ENCODE measurements around the gene LIPF. TPM values are rescaled to one million over a fixed set of nuclear protein-coding genes. Genes with fewer than 3 reads are reported as not detected.

LIPF gene, protein sequence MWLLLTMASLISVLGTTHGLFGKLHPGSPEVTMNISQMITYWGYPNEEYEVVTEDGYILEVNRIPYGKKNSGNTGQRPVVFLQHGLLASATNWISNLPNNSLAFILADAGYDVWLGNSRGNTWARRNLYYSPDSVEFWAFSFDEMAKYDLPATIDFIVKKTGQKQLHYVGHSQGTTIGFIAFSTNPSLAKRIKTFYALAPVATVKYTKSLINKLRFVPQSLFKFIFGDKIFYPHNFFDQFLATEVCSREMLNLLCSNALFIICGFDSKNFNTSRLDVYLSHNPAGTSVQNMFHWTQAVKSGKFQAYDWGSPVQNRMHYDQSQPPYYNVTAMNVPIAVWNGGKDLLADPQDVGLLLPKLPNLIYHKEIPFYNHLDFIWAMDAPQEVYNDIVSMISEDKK
- not detected in 5 replicates for total RNA-seq (2022; extraction: Qiagen RNA extraction; ENCODE audit: low read depth)

DNA sequence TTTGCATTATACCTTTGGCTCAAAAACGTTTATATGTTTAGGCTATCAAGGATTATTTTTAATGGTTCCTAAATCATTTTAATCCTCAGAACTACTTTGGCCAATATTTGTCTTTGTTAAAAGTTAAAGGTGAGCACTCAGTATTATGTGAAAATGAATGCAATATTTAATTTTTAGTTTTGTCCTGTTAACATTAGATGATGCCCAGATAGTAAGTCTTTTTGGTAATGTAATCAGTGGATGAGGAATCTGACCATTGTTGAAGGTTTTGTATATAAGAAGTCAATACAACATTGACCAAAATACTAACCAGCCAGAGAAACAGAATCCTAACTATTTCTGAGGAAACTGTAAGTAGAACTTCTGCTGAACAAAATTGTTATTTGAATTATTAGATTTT is at the start of gene LIPF:
Gene LIPF (plus strand): TSS at position 301 of the 400 bp plus-strand sequence. CDS start 2,856 bp downstream, outside the sequence.

DNA sequence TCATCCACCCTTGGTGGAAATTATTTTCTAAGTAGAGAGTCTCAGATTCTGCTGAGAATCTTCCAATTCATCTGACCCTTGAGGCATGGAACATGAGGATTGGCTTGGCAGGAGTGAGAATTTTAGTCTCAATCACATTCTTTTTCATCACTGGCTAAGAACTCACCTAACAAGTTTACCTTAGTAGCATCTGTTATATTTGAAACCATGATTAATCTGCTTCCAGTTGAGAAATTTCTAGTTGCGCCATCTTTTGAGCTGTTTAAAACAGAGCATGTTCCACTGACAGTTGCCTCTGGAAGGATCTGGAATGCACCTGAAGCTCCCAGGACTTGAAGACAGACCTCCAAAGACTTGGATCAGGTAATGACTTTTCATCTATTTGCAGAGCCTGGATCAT is 41.7 kb downstream of the LIPF start, which contains the start of gene LIPK:
Gene LIPK (plus strand): TSS at position 292 of the 400 bp plus-strand sequence. CDS start 18,295 bp downstream, outside the sequence.

Other genes starting within 250 kb of the LIPF start
- gene RNLS, start 81.1 kb upstream of the LIPF start, total RNA-seq (2022; extraction: Qiagen RNA extraction; ENCODE audit: low read depth), result 8.2 to 10.9 TPM (median 8.2 TPM) in 5 replicates
- not detected in 5 replicates for gene LIPJ, start 77.7 kb upstream of the LIPF start, total RNA-seq (2022; extraction: Qiagen RNA extraction; ENCODE audit: low read depth)
- not detected in 5 replicates for gene LIPK, start 41.8 kb downstream of the LIPF start, total RNA-seq (2022; extraction: Qiagen RNA extraction; ENCODE audit: low read depth)
- not detected in 5 replicates for gene LIPN, start 95.6 kb downstream of the LIPF start, total RNA-seq (2022; extraction: Qiagen RNA extraction; ENCODE audit: low read depth)
- gene LIPM, start 138.3 kb downstream of the LIPF start, total RNA-seq (2022; extraction: Qiagen RNA extraction; ENCODE audit: low read depth), result not detected in 5 replicates
- gene ANKRD22, start 187.4 kb downstream of the LIPF start, total RNA-seq (2022; extraction: Qiagen RNA extraction; ENCODE audit: low read depth), result 0.30 to 0.62 TPM (median 0.39 TPM) in 5 replicates
- gene STAMBPL1, start 215.8 kb downstream of the LIPF start, total RNA-seq (2022; extraction: Qiagen RNA extraction; ENCODE audit: low read depth), result 33.9 to 37.1 TPM (median 35.1 TPM) in 5 replicates

All from A549 treated with CpdA at 1 μM for 4 hours (cell line).